Esophagus (tissue), 2 donors: Measurements from ENCODE around the gene UCHL3. TPM values are rescaled to one million over a fixed set of nuclear protein-coding genes. Genes with fewer than 3 reads are reported as not detected.

Experiments used
- H3K27ac ChIP-seq, 2 donors: one replicate each; pipeline ENCODE4 v1.5.1; 2013; ENCODE audit warnings: low read depth in 2 of 2, mild to moderate bottlenecking in 2 of 2, inconsistent platforms in 1 of 2, low read length in 1 of 2, moderate library complexity in 1 of 2
- H3K27me3 ChIP-seq, 2 donors: one replicate each; pipeline ENCODE4 v1.6.1; 2013; ENCODE audit warnings: low read length in 2 of 2, control low read depth in 1 of 2, mild to moderate bottlenecking in 1 of 2; ENCODE audit not compliant: insufficient read depth in 2 of 2, control insufficient read depth in 1 of 2
- H3K36me3 ChIP-seq, 2 donors: one replicate each; pipeline ENCODE4 v1.6.1; 2013; ENCODE audit warnings: low read length in 1 of 2; ENCODE audit not compliant: control insufficient read depth in 2 of 2, insufficient read depth in 2 of 2
- H3K4me1 ChIP-seq, 2 donors: one replicate each; pipeline ENCODE4 v1.6.1; 2013; ENCODE audit warnings: low read length in 1 of 2; ENCODE audit not compliant: control insufficient read depth in 2 of 2, insufficient read depth in 2 of 2
- H3K4me3 ChIP-seq, 2 donors: one replicate each; pipeline ENCODE4 v1.5.1; 2013; ENCODE audit warnings: low read length in 2 of 2, mild to moderate bottlenecking in 2 of 2, low read depth in 1 of 2, moderate library complexity in 1 of 2
- H3K9me3 ChIP-seq, 2 donors: one replicate each; pipeline ENCODE4 v1.6.1; 2013; ENCODE audit warnings: mild to moderate bottlenecking in 2 of 2, low read depth in 1 of 2, low read length in 1 of 2, moderate library complexity in 1 of 2; ENCODE audit not compliant: control insufficient read depth in 2 of 2, insufficient read depth in 1 of 2
- WGBS, 2 donors: extraction: QIAGEN DNeasy Blood & Tissue Kit; methylation state at CpG; one replicate each; pipeline ENCODE4 v1.1.7; 2013; 5-methylcytosine and 5-hydroxymethylcytosine counted together
- polyA plus RNA-seq, 2 donors: library from polyadenylated mRNA; stranded (reverse); fragments of 200-250 nt; gene quantifications; one replicate each; pipeline ENCODE4 v1.2.3, GENCODE V29; 2013
- donor health status: healthy with polysubstance abuse.
- donor health status: Bipolar disorder and iron deficiency.

UCHL3 gene
- 10 to 100 TPM; 30.3 to 72.7 TPM for polyA plus RNA-seq

- peak within 1 kb of the TSS; percentile 77 to 84 for H3K27ac ChIP-seq
- no peaks in the 10 kb centered on the region for H3K9me3 ChIP-seq
- WGBS, 2 donors = 0% methylated on average over 63 to 74 of the region's 74 CpGs
- no peaks in the 10 kb centered on the region for H3K27me3 ChIP-seq
- H3K36me3 ChIP-seq = no peaks in the 10 kb centered on the region
- H3K4me1 ChIP-seq = no peaks in the 10 kb centered on the region
- H3K4me3 ChIP-seq = peak within 1 kb of the TSS; percentile 96 to 98
These were observed at the start of gene UCHL3 for GRCh38 chr13:75549262-75550158. Gene UCHL3 (plus strand): TSS chr13:75549791. CDS start chr13:75549821, 30 bp downstream.

GRCh38 chr13:75505327-75505726 lies 44.3 kb upstream of the UCHL3 start:
- no peak overlapping the region for H3K4me3 ChIP-seq
- 75 to 76% methylated on average over 3 of the region's 3 CpGs for WGBS, 2 donors
- H3K9me3 ChIP-seq = no peaks in the 10 kb centered on the region
- H3K27ac ChIP-seq = no peak overlapping the region
- no peaks in the 10 kb centered on the region for H3K4me1 ChIP-seq
- no peaks in the 10 kb centered on the region for H3K27me3 ChIP-seq
- H3K36me3 ChIP-seq = no peaks in the 10 kb centered on the region

- H3K4me3 ChIP-seq = no peak overlapping the region
- no peak overlapping the region for H3K27ac ChIP-seq
- no peaks in the 10 kb centered on the region for H3K27me3 ChIP-seq
- H3K36me3 ChIP-seq = no peaks in the 10 kb centered on the region
- H3K9me3 ChIP-seq = no peaks in the 10 kb centered on the region
- no peaks in the 10 kb centered on the region for H3K4me1 ChIP-seq
- 82 to 91% methylated on average over 1 of the region's 1 CpG for WGBS, 2 donors
These were observed 43.6 kb upstream of the UCHL3 start for GRCh38 chr13:75506018-75506417.

GRCh38 chr13:75507027-75508001 lies 42.3 kb upstream of the UCHL3 start:
- Histone ChIP-seq H3K9me3 (no peaks in the 10 kb centered on the region), H3K36me3 (no peaks in the 10 kb centered on the region), H3K27me3 (no peaks in the 10 kb centered on the region), H3K4me1 (no peaks in the 10 kb centered on the region), H3K4me3 (no peak overlapping the region), H3K27ac (no peak overlapping the region)
- 74 to 75% methylated on average over 10 of the region's 10 CpGs for WGBS, 2 donors

GRCh38 chr13:75508002-75508548 lies 41.5 kb upstream of the UCHL3 start:
- H3K4me1 ChIP-seq = no peaks in the 10 kb centered on the region
- H3K27ac ChIP-seq = no peak overlapping the region
- WGBS, 2 donors = 92 to 95% methylated on average over 6 of the region's 6 CpGs

GRCh38 chr13:75511051-75511625 lies 38.5 kb upstream of the UCHL3 start:
- H3K9me3 ChIP-seq = no peaks in the 10 kb centered on the region
- H3K4me3 ChIP-seq = no peak overlapping the region
- H3K27ac ChIP-seq = no peak overlapping the region
- no peaks in the 10 kb centered on the region for H3K36me3 ChIP-seq
- H3K4me1 ChIP-seq = no peaks in the 10 kb centered on the region
- H3K27me3 ChIP-seq = no peaks in the 10 kb centered on the region
- WGBS, 2 donors = 94 to 98% methylated on average over 3 of the region's 3 CpGs

More at GRCh38 chr13:75508002-75508548, 41.5 kb upstream of the UCHL3 start:
- H3K9me3 ChIP-seq = no peaks in the 10 kb centered on the region
- H3K36me3 ChIP-seq = no peaks in the 10 kb centered on the region
- no peaks in the 10 kb centered on the region for H3K27me3 ChIP-seq
- H3K4me3 ChIP-seq = no peak overlapping the region

GRCh38 chr13:75512253-75512652 lies 37.3 kb upstream of the UCHL3 start:
- H3K4me3 ChIP-seq = no peak overlapping the region
- H3K9me3 ChIP-seq = no peaks in the 10 kb centered on the region
- no peaks in the 10 kb centered on the region for H3K36me3 ChIP-seq
- H3K27ac ChIP-seq = no peak overlapping the region
- H3K27me3 ChIP-seq = no peaks in the 10 kb centered on the region
- 71 to 78% methylated on average over 3 of the region's 3 CpGs for WGBS, 2 donors
- no peaks in the 10 kb centered on the region for H3K4me1 ChIP-seq

GRCh38 chr13:75513271-75513670 lies 36.3 kb upstream of the UCHL3 start:
- Histone ChIP-seq H3K4me1 (no peaks in the 10 kb centered on the region), H3K9me3 (no peaks in the 10 kb centered on the region), H3K27ac (no peak overlapping the region), H3K27me3 (no peaks in the 10 kb centered on the region), H3K36me3 (no peaks in the 10 kb centered on the region), H3K4me3 (no peak overlapping the region)
- WGBS, 2 donors = 89 to 93% methylated on average over 5 of the region's 5 CpGs
